Thyroid gland (tissue), 4 donors: ENCODE measurements around the gene ANKZF1. TPM values are rescaled to one million over a fixed set of nuclear protein-coding genes. Genes with fewer than 3 reads are reported as not detected.

Source experiments
- DNase-seq, 2 donors: peaks; one replicate each; pipeline ENCODE4 v3.0.0-alpha.2; 2019
- H3K27ac ChIP-seq, 3 donors: fragments of 200-600 bp; sonication (generic); 1 replicate in 2 of 3; 2 replicates in 1 of 3; pipeline ENCODE4 v1.5.1; 2016 to 2019; ENCODE audit warnings: mild to moderate bottlenecking in 1 of 3, moderate library complexity in 1 of 3
- H3K27me3 ChIP-seq: fragments of 200-600 bp; sonication (generic); one replicate; pipeline ENCODE4 v1.5.1; 2019
- H3K36me3 ChIP-seq, 2 donors: fragments of 200-600 bp; sonication (generic); one replicate each; pipeline ENCODE4 v1.5.1; 2016 to 2019
- H3K4me1 ChIP-seq, 2 donors: fragments of 200-600 bp; sonication (generic); one replicate each; pipeline ENCODE4 v1.5.1; 2017 to 2019
- H3K4me3 ChIP-seq, 3 donors: fragments of 200-600 bp; sonication (generic); replicated peaks in 1 of 3; 1 replicate in 2 of 3; 2 replicates in 1 of 3; pipeline ENCODE4 v1.5.1; 2016; ENCODE audit warnings: mild to moderate bottlenecking in 1 of 3
- H3K9me3 ChIP-seq: fragments of 200-600 bp; sonication (generic); one replicate; pipeline ENCODE4 v1.5.1; 2017
- POLR2A ChIP-seq, 2 donors: fragments of 450-650 bp; IDR thresholded peaks; one replicate each; pipeline ENCODE4 v1.6.1; 2017; ENCODE audit warnings: antibody characterized with exemption in 2 of 2, mild to moderate bottlenecking in 2 of 2, moderate library complexity in 1 of 2
- WGBS, 2 donors: methylation state at CpG; one replicate each; pipeline ENCODE4 v1.1.5; 2017; 5-methylcytosine and 5-hydroxymethylcytosine counted together
- intact Hi-C: fragments of 100-400 bp; cut with DNase I; formaldehyde crosslinking; loops from one replicate; pipeline ENCODE4 v1.15.1; 2023
- total RNA-seq, 4 donors: library from RNA; depleted of rRNA; stranded (reverse); fragments of >200 nt; gene quantifications; one replicate each; pipeline ENCODE4 v1.2.3, GENCODE V29; 2016
- TF ChIP-seq, protein P1 (sequence below), 6 experiments: fragments of 200-600 bp in 3 of 6; fragments of 450-650 bp in 3 of 6; sonication (generic) in 3 of 6; IDR thresholded peaks; one replicate each; pipeline ENCODE4 v1.5.1; 2016 to 2019; ENCODE audit warnings: antibody characterized with exemption in 6 of 6, mild to moderate bottlenecking in 2 of 6, inconsistent platforms in 1 of 6, moderate library complexity in 1 of 6

The ANKZF1 gene
- total RNA-seq, 4 donors from 2014 or later, result 38.1 to 66.4 (median 45.5) TPM

DNA sequence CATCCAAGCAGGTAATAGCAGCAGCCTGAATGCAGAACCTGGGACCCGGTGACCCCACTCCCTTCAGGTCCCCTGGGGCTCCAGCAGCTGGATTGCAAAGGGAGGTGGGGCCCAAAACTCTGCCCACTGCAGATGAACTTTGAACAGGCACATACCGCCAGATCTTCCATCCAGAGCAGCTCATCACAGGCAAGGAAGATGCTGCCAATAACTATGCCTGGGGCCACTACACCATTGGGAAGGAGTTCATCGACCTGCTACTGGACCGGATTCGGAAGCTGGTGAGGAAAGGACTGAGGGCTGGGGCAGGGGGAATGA lies 40.4 kb downstream of the ANKZF1 start:
- TF ChIP-seq, protein P1, sequence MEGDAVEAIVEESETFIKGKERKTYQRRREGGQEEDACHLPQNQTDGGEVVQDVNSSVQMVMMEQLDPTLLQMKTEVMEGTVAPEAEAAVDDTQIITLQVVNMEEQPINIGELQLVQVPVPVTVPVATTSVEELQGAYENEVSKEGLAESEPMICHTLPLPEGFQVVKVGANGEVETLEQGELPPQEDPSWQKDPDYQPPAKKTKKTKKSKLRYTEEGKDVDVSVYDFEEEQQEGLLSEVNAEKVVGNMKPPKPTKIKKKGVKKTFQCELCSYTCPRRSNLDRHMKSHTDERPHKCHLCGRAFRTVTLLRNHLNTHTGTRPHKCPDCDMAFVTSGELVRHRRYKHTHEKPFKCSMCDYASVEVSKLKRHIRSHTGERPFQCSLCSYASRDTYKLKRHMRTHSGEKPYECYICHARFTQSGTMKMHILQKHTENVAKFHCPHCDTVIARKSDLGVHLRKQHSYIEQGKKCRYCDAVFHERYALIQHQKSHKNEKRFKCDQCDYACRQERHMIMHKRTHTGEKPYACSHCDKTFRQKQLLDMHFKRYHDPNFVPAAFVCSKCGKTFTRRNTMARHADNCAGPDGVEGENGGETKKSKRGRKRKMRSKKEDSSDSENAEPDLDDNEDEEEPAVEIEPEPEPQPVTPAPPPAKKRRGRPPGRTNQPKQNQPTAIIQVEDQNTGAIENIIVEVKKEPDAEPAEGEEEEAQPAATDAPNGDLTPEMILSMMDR (IDR thresholded peaks at IDR 0.05), result no peak
- no peak for TF ChIP-seq POLR2A (IDR thresholded peaks at IDR 0.05)
- no peak overlapping the region for H3K4me3 ChIP-seq
- DNase-seq, result no peak
- peaks cover 0 to 19% of the 10 kb centered on the region in 2 donors for H3K4me1 ChIP-seq
- no peak overlapping the region for H3K27ac ChIP-seq
- no peaks in the 10 kb centered on the region for H3K9me3 ChIP-seq
- intact Hi-C loops, result no loop called here
- WGBS, 2 donors, result 90 to 100% methylated on average over 4 to 5 of the region's 5 CpGs
- no peaks in the 10 kb centered on the region for H3K36me3 ChIP-seq
- H3K27me3 ChIP-seq, result no peaks in the 10 kb centered on the region

DNA sequence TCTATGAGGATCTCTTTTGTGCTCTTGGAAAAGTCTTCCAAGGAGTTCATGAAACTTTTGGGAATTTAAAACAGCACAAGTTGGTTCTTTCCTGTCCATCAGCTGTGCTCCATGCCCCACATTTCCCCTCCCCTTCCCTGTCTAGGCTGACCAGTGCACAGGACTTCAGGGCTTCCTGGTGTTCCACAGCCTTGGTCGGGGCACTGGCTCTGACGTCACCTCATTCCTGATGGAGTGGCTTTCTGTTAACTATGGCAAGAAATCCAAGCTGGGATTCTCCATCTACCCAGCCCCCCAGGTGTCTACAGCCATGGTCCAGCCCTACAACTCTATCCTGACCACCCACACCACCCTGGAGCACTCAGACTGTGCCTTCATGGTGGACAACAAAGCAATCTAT lies 41.4 kb downstream of the ANKZF1 start:
- Histone ChIP-seq H3K27ac (no peak overlapping the region), H3K36me3 (no peaks in the 10 kb centered on the region), H3K27me3 (no peaks in the 10 kb centered on the region), H3K4me3 (no peak overlapping the region), H3K9me3 (no peaks in the 10 kb centered on the region), H3K4me1 (peaks cover 0 to 19% of the 10 kb centered on the region in 2 donors)
- WGBS, 2 donors, result 70 to 77% methylated on average over 2 of the region's 2 CpGs
- no peak for DNase-seq
- TF ChIP-seq, protein P1 (IDR thresholded peaks at IDR 0.05), result no peak
- no peak for TF ChIP-seq POLR2A (IDR thresholded peaks at IDR 0.05)
- intact Hi-C loops, result no loop called here

DNA sequence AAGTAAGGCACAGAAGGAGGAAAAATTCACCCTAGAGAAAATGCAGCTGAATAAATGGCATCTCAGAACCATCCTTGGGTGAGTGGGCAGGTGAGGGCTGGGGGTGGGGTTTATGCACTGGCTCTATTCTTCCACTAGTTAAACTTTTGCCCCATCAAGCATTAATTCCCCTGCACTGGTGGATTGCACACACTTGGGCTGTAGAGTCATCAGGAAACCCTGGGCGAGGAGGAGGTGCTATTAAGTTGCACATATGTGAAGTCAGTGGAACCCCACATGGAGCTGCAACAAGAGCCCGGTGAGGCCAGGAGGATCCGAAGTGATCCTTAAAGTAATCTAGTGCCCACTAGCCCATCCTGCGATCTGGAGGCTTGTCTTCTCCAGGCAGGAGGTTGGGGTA lies 42.8 kb downstream of the ANKZF1 start:
- intact Hi-C loops, result no loop called here
- 78 to 81% methylated on average over 4 of the region's 4 CpGs for WGBS, 2 donors

DNA sequence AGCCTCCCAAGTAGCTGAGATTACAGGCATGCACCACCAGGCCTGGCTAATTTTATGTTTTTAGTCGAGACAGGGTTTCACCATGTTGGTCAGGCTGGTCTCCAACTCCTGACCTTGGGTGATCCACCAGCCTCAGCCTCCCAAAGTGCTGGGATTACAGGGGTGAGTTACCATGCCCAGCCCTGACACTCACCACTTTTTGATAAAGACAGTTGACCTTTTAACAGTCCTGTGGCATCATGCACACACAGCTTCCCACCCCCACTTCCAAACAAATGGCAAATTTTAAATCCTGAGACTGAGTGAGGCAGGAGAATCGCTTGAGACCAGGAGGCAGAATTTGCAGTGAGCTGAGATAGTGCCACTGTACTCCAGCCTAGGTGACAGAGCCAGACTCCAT lies 43.4 kb downstream of the ANKZF1 start:
- 72 to 84% methylated on average over 2 of the region's 2 CpGs for WGBS, 2 donors
- H3K4me1 ChIP-seq, result peaks cover 2 to 26% of the 10 kb centered on the region in 2 donors
- intact Hi-C loops, result no loop called here
- no peaks in the 10 kb centered on the region for H3K36me3 ChIP-seq
- H3K27ac ChIP-seq, result no peak overlapping the region
- no peaks in the 10 kb centered on the region for H3K9me3 ChIP-seq
- H3K27me3 ChIP-seq, result no peaks in the 10 kb centered on the region
- no peak for TF ChIP-seq POLR2A (IDR thresholded peaks at IDR 0.05)
- TF ChIP-seq, protein P1 (IDR thresholded peaks at IDR 0.05), result no peak
- DNase-seq, result no peak
- H3K4me3 ChIP-seq, result no peak overlapping the region

More for the DNA sequence above, 42.8 kb downstream of the ANKZF1 start:
- Histone ChIP-seq H3K9me3 (no peaks in the 10 kb centered on the region), H3K36me3 (no peaks in the 10 kb centered on the region), H3K27me3 (no peaks in the 10 kb centered on the region), H3K4me1 (peaks cover 0 to 19% of the 10 kb centered on the region in 2 donors), H3K4me3 (no peak overlapping the region), H3K27ac (no peak overlapping the region)
- DNase-seq, result no peak
- TF ChIP-seq, protein P1 (IDR thresholded peaks at IDR 0.05), result no peak
- no peak for TF ChIP-seq POLR2A (IDR thresholded peaks at IDR 0.05)

DNA sequence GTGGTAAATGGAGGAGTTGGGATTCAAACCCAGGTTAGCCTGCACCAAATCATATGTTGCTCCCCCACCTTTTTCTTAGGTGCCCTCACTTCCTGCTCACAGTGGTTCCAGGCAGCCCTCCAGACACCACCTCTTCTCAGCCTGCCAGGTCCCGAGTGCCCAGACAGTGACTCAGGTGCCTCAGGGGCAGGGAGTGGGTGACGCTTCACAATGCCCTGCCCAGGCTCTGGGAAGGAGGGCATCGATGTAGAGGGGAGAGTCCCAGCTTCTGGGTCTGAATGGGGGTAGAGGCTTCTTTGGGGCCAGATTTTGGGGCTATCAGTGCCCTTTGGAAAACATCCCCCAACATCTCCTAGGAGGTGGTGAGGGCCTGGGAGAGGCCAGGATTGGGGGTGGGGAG lies 44.3 kb downstream of the ANKZF1 start:
- no peak for DNase-seq
- Histone ChIP-seq H3K4me1 (peaks cover 12 to 35% of the 10 kb centered on the region in 2 donors), H3K36me3 (no peaks in the 10 kb centered on the region), H3K27ac (peak overlapping the region in 1 of 3 donors; percentile 26), H3K27me3 (no peaks in the 10 kb centered on the region), H3K9me3 (no peaks in the 10 kb centered on the region), H3K4me3 (no peak overlapping the region)
- TF ChIP-seq, protein P1 (IDR thresholded peaks at IDR 0.05), result no peak
- TF ChIP-seq POLR2A (IDR thresholded peaks at IDR 0.05), result no peak
- 62 to 88% methylated on average over 3 of the region's 3 CpGs for WGBS, 2 donors
- intact Hi-C loops, result no loop called here
